Right hindlimb (tissue), 1 donor: ENCODE data around the gene TMEM258.
A peak's percentile ranks its signal among the peaks of the same experiment; 100 is the strongest.

Source experiments
- DNase-seq: peaks from one replicate; pipeline ENCODE4 v3.0.0-alpha.2; 2018

Gene TMEM258

GRCh38 chr11:61817471-61818202 is 25.2 kb upstream of the TMEM258 start:
- no peak for DNase-seq

DNA sequence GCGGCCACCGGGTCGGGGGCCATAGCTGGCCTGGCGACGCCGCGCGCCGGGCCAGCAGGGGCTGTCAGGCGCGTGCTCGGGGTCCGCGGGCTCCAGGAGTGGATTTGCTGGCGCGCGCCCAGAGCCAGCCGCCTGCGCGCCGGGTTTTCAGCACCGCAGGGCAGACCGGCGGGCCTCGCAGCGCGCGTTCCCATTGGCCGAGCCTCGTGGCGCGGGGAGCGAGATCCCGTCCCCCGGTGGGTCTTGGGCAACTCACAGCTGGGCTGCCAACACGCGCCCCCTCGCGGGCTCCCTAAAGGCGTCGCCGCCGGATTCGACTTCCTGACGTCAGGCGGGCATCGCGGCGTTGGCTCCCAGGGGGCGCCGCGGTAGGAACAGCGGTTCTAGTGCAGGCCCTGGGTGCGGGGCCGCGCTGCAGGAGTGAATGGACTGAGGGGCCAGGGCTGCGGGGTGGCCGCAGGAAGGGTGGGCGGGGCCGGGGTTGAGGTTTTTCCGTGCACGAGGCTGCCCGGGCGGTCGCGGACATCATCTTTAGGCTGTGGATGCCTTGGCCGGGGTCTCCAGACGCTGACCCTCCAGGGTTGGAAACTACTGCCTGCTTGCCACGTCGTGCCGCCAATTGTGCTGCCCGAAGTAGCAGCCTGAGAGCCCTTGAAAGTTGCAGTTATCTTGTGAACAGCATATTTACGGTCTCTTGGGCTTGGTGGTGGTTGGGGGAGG is 24.5 kb upstream of the TMEM258 start, which contains the start of gene FADS1:
TSS of gene FADS1 (minus strand) at position 268 of the 720 bp plus-strand sequence. CDS start at position 194, 74 bp downstream.
- peak; percentile 91 for DNase-seq

- DNase-seq = peak; percentile 78
Measured at GRCh38 chr11:61815790-61816735, 23.7 kb upstream of the TMEM258 start.

- DNase-seq = peak; percentile 95
Measured at GRCh38 chr11:61814958-61815789, 22.8 kb upstream of the TMEM258 start.

DNA sequence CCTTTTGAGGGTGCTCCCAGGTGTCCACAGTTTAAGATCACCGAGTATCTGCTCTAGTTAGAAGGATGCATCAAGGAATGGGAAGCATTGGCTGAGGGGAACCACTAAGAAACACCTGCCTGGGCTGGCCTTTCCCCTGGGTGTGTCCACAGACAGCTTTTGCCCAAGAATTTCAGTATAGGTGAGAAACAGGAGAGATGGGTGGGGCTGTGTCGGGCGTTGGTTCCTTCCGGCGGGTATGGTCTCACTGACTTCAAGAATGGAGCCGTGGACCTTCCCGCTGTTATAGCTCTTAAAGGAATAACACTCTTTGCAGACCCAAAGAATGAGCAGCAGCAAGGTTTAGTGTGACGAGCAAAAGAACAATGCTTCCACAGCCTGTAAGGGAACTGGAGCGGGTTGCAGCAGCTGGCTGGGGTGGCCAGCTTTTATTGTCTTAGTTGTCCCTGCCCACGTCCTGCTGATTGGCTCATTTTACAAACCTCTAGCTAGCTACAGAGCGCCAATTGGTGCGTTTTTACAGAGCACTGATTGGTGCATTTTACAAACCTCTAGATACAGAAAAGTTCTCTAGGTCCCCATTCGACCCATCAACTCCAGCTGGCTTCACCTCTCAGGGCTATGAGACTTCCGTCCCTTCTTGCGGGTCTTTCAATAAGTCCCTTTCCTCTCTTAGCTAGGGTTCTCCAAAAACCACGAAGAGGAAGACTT is 22.0 kb upstream of the TMEM258 start:
- peak; percentile 38 for DNase-seq

DNA sequence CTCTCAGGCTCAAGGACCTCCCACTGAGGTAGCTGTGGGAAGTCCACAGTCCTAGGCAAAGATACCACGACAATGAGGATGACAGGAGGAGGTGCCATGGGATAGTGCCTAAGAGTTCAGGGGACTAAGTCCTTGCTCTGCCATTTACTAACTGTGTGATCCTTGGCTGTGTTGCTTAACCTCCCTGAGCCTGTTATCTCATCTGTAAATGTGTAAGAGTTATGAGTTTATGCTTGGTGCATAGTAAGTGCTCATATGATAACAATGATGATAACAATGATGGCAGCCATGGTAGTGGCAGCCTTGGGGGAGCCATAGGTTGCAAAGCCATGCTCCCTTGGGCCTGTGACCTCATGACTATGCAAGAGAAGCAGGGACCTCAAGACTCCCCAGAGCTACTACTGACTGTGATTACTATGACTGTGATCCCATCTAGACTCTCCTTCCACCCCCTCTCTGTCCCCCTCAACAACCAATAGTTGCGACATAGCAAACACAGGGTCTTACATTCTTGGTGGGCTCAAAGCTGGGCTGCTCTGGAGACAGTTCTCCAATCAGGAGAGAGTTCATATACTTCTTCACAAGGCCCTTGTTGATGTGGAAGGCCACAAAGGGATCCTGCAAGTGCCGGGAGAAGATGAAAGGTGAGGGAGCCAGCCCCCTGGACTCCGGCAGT is 20.5 kb upstream of the TMEM258 start:
- no peak for DNase-seq

GRCh38 chr11:61811831-61812230 is 19.4 kb upstream of the TMEM258 start:
- no peak for DNase-seq

GRCh38 chr11:61810671-61811175 is 18.3 kb upstream of the TMEM258 start:
- no peak for DNase-seq

DNA sequence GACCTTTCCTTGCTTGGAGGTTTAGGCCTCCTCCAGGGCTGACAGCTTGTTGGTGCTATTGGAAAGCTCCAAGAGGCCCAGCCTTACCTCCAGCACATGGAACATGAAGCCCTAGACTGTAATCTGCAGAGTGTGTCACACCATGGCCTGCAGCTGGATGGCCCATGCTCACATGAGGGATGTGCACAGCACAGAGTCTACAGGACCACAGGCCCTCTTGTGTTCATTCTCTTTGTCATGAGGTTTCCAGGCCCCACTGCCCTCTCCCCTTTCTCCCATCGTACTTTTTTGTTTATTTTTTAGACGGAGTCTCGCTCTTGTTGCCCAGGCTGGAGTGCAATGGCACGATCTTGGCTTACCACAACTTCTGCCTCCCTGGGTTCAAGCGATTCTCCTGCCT is 14.4 kb upstream of the TMEM258 start:
- no peak for DNase-seq

GRCh38 chr11:61805146-61805545 is 12.7 kb upstream of the TMEM258 start:
- no peak for DNase-seq

DNA sequence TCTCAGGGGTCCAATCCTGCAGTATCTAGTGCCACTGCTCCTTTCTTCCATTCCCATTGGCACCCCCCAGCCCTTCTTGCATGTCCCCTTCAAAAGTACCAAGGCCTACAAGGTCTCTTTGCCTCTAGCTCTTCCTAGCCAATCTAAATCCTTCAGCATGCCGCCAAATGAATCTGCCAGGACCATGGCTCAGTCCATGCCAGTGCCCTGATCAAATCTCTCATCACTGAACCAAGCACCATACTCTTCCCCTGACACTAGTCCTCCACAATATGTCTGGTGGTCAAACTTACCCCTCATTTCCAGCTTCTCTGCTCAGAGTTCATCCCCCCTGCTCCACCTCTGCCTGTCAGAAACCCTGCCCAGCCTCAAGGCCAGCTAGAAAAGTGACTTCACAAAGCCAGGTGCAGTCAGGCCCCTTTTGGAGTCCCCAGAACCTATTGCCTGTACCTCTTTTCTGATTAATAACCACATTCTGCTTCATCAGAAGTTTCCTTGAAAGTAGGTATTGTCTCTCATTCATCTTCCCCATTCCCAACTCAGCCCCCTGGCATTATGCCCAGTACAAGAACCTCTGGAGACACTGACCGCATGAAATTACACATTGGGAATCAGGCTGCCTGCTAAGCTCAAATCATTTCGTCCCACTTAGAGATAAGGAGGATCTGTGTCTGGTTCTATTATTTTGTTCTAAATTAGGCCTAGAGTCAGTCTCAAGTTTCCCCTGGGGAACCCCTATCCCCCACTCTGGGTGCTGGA is 11.7 kb upstream of the TMEM258 start:
- DNase-seq = no peak

- DNase-seq = no peak
Measured at GRCh38 chr11:61802605-61803004, 10.2 kb upstream of the TMEM258 start.

DNA sequence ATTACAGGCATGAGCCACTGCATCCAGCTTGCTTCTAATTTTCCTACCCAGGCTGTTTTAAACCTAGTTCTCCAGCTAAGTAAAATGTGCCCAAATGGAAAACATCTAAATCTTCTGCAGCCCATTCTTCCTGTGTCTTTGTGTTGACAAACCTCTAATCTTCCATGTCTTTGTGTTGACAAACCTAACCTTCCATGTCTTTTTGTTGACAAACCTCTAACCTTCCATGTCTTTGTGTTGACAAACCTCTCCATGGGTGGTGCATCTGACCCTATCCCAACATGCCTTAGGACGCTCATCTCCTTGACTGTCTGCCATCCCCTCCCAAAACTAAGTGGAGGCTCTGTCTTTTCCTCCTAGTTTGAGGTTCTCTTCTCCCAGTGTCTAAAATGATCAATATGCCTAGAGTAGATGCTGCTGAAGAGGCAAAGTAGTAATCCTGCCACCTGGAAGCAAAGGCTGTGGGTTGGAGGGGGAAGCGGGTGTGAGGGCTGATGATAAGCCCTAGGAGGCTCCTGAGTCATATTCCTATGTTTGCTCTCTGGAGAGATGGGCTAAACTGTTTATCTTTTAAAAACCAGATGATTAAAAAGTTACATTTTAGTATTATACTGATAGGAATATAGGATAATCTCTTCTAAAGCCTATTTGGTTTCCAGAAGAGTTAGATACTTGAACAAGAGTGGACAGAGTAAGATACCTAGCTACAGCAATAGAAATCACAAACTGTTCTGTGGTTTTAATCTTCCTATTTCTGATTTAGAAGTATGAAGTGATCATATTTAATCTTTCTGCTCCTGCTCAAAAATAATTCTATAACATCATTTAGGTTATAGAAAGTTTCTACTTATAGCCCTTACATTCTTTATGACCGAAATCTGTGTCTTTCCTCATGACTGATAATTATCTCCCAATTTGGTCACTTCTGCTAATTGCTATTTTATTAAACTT is 8.2 kb upstream of the TMEM258 start:
- DNase-seq = no peak

GRCh38 chr11:61799665-61800284 is 7.4 kb upstream of the TMEM258 start:
- DNase-seq = no peak

DNA sequence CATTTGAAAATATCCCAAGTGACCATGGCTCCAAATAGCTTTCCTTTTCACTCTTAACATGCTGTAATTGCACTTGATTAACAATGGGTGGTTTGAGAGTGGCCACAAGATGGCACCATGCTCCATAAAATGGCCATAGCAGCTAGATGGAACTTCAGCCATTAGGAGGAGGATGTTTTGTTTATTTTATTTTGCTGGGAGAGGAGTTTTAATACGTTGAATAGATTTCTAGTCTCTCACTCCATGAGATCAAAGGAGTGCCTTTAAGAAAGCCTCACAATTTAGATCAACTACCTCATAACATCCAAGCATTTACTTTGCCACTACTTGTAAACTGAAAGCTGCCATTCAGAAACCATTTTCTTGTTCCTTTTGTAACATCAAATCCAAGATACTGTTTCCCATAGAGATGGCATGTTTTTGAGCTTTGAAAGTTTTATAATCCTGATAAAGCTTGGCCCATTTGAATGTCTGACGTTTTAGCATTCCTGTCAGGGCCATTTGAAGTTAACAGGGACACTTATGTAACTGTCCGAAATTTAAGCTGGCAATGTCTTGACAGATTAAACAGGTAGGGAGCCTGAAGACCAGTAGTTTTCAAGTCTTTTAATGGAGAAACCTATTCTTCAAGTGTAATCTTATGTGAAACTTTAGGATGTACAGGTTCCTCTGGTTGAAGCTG is 5.0 kb upstream of the TMEM258 start:
- peak; percentile 83 for DNase-seq

DNA sequence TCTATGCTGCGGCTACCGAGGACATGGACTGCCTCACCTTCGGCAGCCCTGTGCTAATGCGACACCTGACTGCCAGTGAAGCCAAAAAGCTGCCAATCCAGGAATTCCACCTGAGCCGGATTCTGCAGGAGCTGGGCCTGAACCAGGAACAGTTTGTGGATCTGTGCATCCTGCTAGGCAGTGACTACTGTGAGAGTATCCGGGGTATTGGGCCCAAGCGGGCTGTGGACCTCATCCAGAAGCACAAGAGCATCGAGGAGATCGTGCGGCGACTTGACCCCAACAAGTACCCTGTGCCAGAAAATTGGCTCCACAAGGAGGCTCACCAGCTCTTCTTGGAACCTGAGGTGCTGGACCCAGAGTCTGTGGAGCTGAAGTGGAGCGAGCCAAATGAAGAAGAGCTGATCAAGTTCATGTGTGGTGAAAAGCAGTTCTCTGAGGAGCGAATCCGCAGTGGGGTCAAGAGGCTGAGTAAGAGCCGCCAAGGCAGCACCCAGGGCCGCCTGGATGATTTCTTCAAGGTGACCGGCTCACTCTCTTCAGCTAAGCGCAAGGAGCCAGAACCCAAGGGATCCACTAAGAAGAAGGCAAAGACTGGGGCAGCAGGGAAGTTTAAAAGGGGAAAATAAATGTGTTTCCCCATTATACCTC is 3.6 kb upstream of the TMEM258 start:
- DNase-seq = no peak

GRCh38 chr11:61795459-61795858 is 3.1 kb upstream of the TMEM258 start:
- DNase-seq = no peak
